Astrocyte (in vitro differentiated cells and primary cell): ENCODE results near the gene IL10RB. TPM values are rescaled to one million over a fixed set of nuclear protein-coding genes. Genes with fewer than 3 reads are reported as not detected.
"Not testable (repeated sequence)": the region's sequence is repeated elsewhere in the genome, so short reads cannot be mapped to it uniquely, and the experiment has no call there.

Experiments
- DNase-seq: peaks from one replicate; pipeline ENCODE4 v3.0.0-alpha.2; 2010; ENCODE audit warnings: low read depth
- FAIRE-seq: peaks from 2 replicates; lab custom pipeline; 2011; peaks lifted over from hg19 to GRCh38; lab: Jason Lieb, UNC
- H2AFZ ChIP-seq: 2 replicates; pipeline ENCODE4 v1.6.0; 2012; ENCODE audit warnings: low read depth, low read length, inconsistent platforms
- H3K27ac ChIP-seq: 2 replicates; pipeline ENCODE4 v1.5.1; 2011; ENCODE audit warnings: low read depth, low read length, inconsistent platforms
- H3K27me3 ChIP-seq: 2 replicates; pipeline ENCODE4 v1.6.0; 2011; ENCODE audit warnings: low read length, inconsistent platforms; ENCODE audit not compliant: insufficient read depth
- H3K36me3 ChIP-seq: 2 replicates; pipeline ENCODE4 v1.5.1; 2011; ENCODE audit warnings: low read length, inconsistent platforms; ENCODE audit not compliant: insufficient read depth
- H3K4me1 ChIP-seq: 2 replicates; pipeline ENCODE4 v1.5.1; 2011; ENCODE audit warnings: low read length, inconsistent platforms; ENCODE audit not compliant: insufficient read depth
- H3K4me2 ChIP-seq: 2 replicates; pipeline ENCODE4 v1.6.0; 2012; ENCODE audit warnings: low read length, inconsistent platforms
- H3K4me3 ChIP-seq: 2 replicates; pipeline ENCODE4 v1.5.1; 2011; ENCODE audit warnings: low read depth, mild to moderate bottlenecking, low read length, inconsistent platforms; ENCODE audit not compliant: insufficient read depth
- H3K79me2 ChIP-seq: 2 replicates; pipeline ENCODE4 v1.6.0; 2012; ENCODE audit warnings: mild to moderate bottlenecking, low read length, inconsistent platforms; ENCODE audit not compliant: insufficient read depth
- H3K9ac ChIP-seq: 2 replicates; pipeline ENCODE4 v1.6.0; 2012; ENCODE audit warnings: mild to moderate bottlenecking, low read length, inconsistent platforms
- H3K9me3 ChIP-seq: 2 replicates; pipeline ENCODE4 v1.5.1; 2012; ENCODE audit warnings: low read depth, mild to moderate bottlenecking, low read length, inconsistent platforms; ENCODE audit not compliant: insufficient read depth
- H4K20me1 ChIP-seq: 2 replicates; pipeline ENCODE4 v1.6.0; 2012; ENCODE audit warnings: low read length, inconsistent platforms; ENCODE audit not compliant: insufficient read depth
- H3K27ac Mint-ChIP-seq: one replicate; pipeline ENCODE4 v1.8.0; 2021; ENCODE audit warnings: mild to moderate bottlenecking, mixed read lengths; ENCODE audit not compliant: unreplicated experiment
- H3K27me3 Mint-ChIP-seq: one replicate; pipeline ENCODE4 v1.8.0; 2021; ENCODE audit warnings: low read depth, mixed read lengths; ENCODE audit not compliant: unreplicated experiment
- H3K36me3 Mint-ChIP-seq: one replicate; pipeline ENCODE4 v1.8.0; 2021; ENCODE audit warnings: low read depth, mixed read lengths; ENCODE audit not compliant: unreplicated experiment
- H3K4me1 Mint-ChIP-seq: one replicate; pipeline ENCODE4 v1.8.0; 2021; ENCODE audit warnings: low read depth, mixed read lengths; ENCODE audit not compliant: unreplicated experiment
- H3K4me3 Mint-ChIP-seq: one replicate; pipeline ENCODE4 v1.8.0; 2021; ENCODE audit warnings: mild to moderate bottlenecking, moderate library complexity, mixed read lengths; ENCODE audit not compliant: unreplicated experiment
- H3K9me3 Mint-ChIP-seq: one replicate; pipeline ENCODE4 v1.8.0; 2021; ENCODE audit warnings: mild to moderate bottlenecking, mixed read lengths; ENCODE audit not compliant: unreplicated experiment
- CTCF ChIP-seq: IDR thresholded peaks from 2 replicates; pipeline ENCODE4 v1.5.1; 2011; ENCODE audit warnings: low read depth, mild to moderate bottlenecking, inconsistent platforms, low read length, moderate library complexity; ENCODE audit not compliant: insufficient read depth
- EZH2 ChIP-seq: IDR thresholded peaks from 2 replicates; pipeline ENCODE4 v1.6.1; 2012; ENCODE audit warnings: mild to moderate bottlenecking, low read length, inconsistent platforms; ENCODE audit not compliant: insufficient read depth
- total RNA-seq: library from RNA; stranded (reverse); gene quantifications from 2 replicates; pipeline ENCODE4 v1.2.1, GENCODE V29; 2021

Gene IL10RB
- total RNA-seq, 1 donor from 2014 or later = 14.0 TPM

- no peak overlapping the region for H3K27ac ChIP-seq
- no peaks in the 10 kb centered on the region for H3K9me3 ChIP-seq
- Mint-ChIP-seq H3K27me3 (no peaks in the 10 kb centered on the region), H3K4me3 (no peak overlapping the region), H3K9me3 (peaks cover 2% of the 10 kb centered on the region), H3K27ac (no peak overlapping the region), H3K36me3 (peaks cover 19% of the 10 kb centered on the region), H3K4me1 (peaks cover 17% of the 10 kb centered on the region)
- no peaks in the 10 kb centered on the region for H3K27me3 ChIP-seq
- TF ChIP-seq CTCF (no peak), EZH2 (no peak)
- DNase-seq = no peak
- no peaks in the 10 kb centered on the region for H3K4me1 ChIP-seq
- peaks cover 30% of the 10 kb centered on the region for H4K20me1 ChIP-seq
- no peak overlapping the region for H3K9ac ChIP-seq
- no peak overlapping the region for H3K4me3 ChIP-seq
- H3K36me3 ChIP-seq = peaks cover 1% of the 10 kb centered on the region
- H3K79me2 ChIP-seq = peaks cover 13% of the 10 kb centered on the region
- no peak overlapping the region for H3K4me2 ChIP-seq
- FAIRE-seq = no peak
- no peak overlapping the region for H2AFZ ChIP-seq
Measured at GRCh38 chr21:33240404-33240803, 25.8 kb upstream of the IL10RB start.

- H3K9me3 Mint-ChIP-seq = peaks cover 2% of the 10 kb centered on the region
- no peak overlapping the region for H3K4me2 ChIP-seq
- no peak overlapping the region for H3K4me3 Mint-ChIP-seq
- H3K27ac ChIP-seq = no peak overlapping the region
- H3K27ac Mint-ChIP-seq = no peak overlapping the region
- TF ChIP-seq EZH2 (no peak), CTCF (no peak)
- H3K27me3 ChIP-seq = no peaks in the 10 kb centered on the region
- FAIRE-seq (no peak), DNase-seq (no peak)
- peaks cover 24% of the 10 kb centered on the region for H4K20me1 ChIP-seq
- no peaks in the 10 kb centered on the region for H3K4me1 ChIP-seq
- H3K36me3 ChIP-seq = peaks cover 5% of the 10 kb centered on the region
- H3K4me3 ChIP-seq = no peak overlapping the region
- H3K9ac ChIP-seq = no peak overlapping the region
- peaks cover 4% of the 10 kb centered on the region for H3K79me2 ChIP-seq
- H2AFZ ChIP-seq = no peak overlapping the region
- H3K9me3 ChIP-seq = no peaks in the 10 kb centered on the region
- H3K27me3 Mint-ChIP-seq = no peaks in the 10 kb centered on the region
- H3K36me3 Mint-ChIP-seq = peaks cover 28% of the 10 kb centered on the region
- H3K4me1 Mint-ChIP-seq = peaks cover 17% of the 10 kb centered on the region
Measured at GRCh38 chr21:33241846-33242245, 24.3 kb upstream of the IL10RB start.

GRCh38 chr21:33242846-33243245 lies 23.3 kb upstream of the IL10RB start:
- H3K9me3 Mint-ChIP-seq, H3K4me3 Mint-ChIP-seq, DNase-seq, H3K27ac Mint-ChIP-seq, H3K27me3 Mint-ChIP-seq, H3K79me2 ChIP-seq, H3K27me3 ChIP-seq, H3K4me3 ChIP-seq, H3K9ac ChIP-seq, H3K27ac ChIP-seq, FAIRE-seq, H2AFZ ChIP-seq, H3K9me3 ChIP-seq, H3K36me3 ChIP-seq, H3K4me1 ChIP-seq, H3K4me2 ChIP-seq: not testable (repeated sequence)
- Mint-ChIP-seq H3K4me1 (peaks cover 14% of the 10 kb centered on the region), H3K36me3 (peaks cover 24% of the 10 kb centered on the region)
- peaks cover 16% of the 10 kb centered on the region for H4K20me1 ChIP-seq
